Right lobe of liver (tissue), 6 donors: ENCODE results near the gene ZNF532. TPM values are rescaled to one million over a fixed set of nuclear protein-coding genes. Genes with fewer than 3 reads are reported as not detected.

Source experiments
- ATAC-seq, 4 donors: fragments of 200-7000 bp; cut with Tn5 transposase; one replicate each; pipeline ENCODE4 v1.9.1; 2020; ENCODE audit warnings: mild to moderate bottlenecking in 4 of 4, moderate library complexity in 4 of 4
- DNase-seq, 3 donors: peaks; one replicate each; pipeline ENCODE4 v3.0.0-alpha.2; 2020
- H3K27ac ChIP-seq, 3 donors: fragments of 200-600 bp; one replicate each; pipeline ENCODE4 v1.8.0; 2022
- H3K27me3 ChIP-seq, 2 donors: fragments of 200-600 bp; one replicate each; pipeline ENCODE4 v1.8.0; 2022
- H3K36me3 ChIP-seq, 4 donors: fragments of 200-600 bp; sonication (generic) in 1 of 4; one replicate each; pipeline versions ENCODE4 v1.5.1 to v1.8.0; 2017 to 2022; ENCODE audit warnings: control low read depth in 1 of 4
- H3K4me1 ChIP-seq, 4 donors: fragments of 200-600 bp; sonication (generic) in 1 of 4; one replicate each; pipeline versions ENCODE4 v1.5.1 to v1.8.0; 2017 to 2022; ENCODE audit warnings: control low read depth in 1 of 4
- H3K4me3 ChIP-seq, 3 donors: fragments of 200-600 bp; one replicate each; pipeline ENCODE4 v1.8.0; 2022
- H3K9me3 ChIP-seq, 4 donors: fragments of 200-600 bp; sonication (generic) in 1 of 4; one replicate each; pipeline versions ENCODE4 v1.5.1 to v1.8.0; 2017 to 2022; ENCODE audit warnings: control low read depth in 1 of 4
- POLR2A ChIP-seq: fragments of 450-650 bp; IDR thresholded peaks from one replicate; pipeline ENCODE4 v1.6.1; 2017; ENCODE audit warnings: antibody characterized with exemption, mild to moderate bottlenecking
- WGBS: methylation state at CpG from one replicate; pipeline ENCODE4 v1.1.6; 2018; ENCODE audit warnings: low coverage, low lambda C conversion rate; ENCODE audit not compliant: insufficient coverage; ENCODE audit errors: missing lambda C conversion rate; 5-methylcytosine and 5-hydroxymethylcytosine counted together
- intact Hi-C, 2 donors: fragments of 100-400 bp; cut with DNase I; formaldehyde crosslinking; loops; one replicate each; pipeline versions ENCODE4 v1.11.2 to v1.14.1; 2022
- small RNA-seq, 2 experiments: library from RNA; depleted of rRNA; stranded (forward); fragments of <200 nt; gene quantifications; one replicate each; pipeline ENCODE3, GENCODE V24; 2016
- total RNA-seq, 6 experiments: library from RNA; depleted of rRNA in 2 of 6; stranded (reverse); fragments of >200 nt in 2 of 6; fragmentation: NEBNext Ultra II Directional in 3 of 6; extraction: Animal tissue kit (Norgen Biotek cat#: 25700) in 3 of 6; gene quantifications; one replicate each; pipeline versions ENCODE4 v1.1.0 to v1.2.4, GENCODE V29; 2016 to 2023
- TF ChIP-seq, protein P1 (sequence below), 4 donors: fragments of 200-600 bp in 3 of 4; fragments of 450-650 bp in 1 of 4; IDR thresholded peaks; one replicate each; pipeline versions ENCODE4 v1.5.1 to v1.8.0; 2016 to 2022; ENCODE audit warnings: antibody characterized with exemption in 4 of 4, mild to moderate bottlenecking in 2 of 4
- donor health status: DM: no; HTN: yes; CAD: no.
- donor health status: DM: no; HTN: no; CAD: no.
- donor health status: DM: no; HTN: no; CAD: no.
- donor health status: DM: no; HTN: yes; CAD: no.
- donor health status: DM: no; HTN: yes; CAD: no.

The ZNF532 gene
- total RNA-seq, 6 experiments from 2014 or later, result 2.0 to 6.4 (median 3.2) TPM

DNA sequence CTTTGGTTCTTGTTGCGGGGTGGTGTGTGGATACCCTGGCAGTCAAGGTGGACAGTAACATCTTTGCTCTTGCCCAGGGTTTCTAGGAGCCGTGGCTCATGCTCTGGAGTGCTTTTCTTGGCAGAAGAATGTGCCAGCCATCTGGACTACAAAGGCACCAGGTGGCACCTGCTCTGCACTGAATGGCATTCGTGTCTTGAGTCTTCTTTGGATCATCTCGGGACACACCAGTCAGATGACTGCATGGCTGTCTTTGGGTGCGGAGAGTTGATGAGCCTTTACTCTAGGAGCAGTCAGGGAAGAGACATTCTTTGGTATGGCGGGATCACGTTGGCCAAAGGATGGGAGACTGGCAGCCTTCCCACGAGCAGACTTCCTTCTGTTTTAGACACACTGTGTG, 170.9 kb downstream of the ZNF532 start:
- Histone ChIP-seq H3K36me3 (no peaks in the 10 kb centered on the region), H3K4me3 (no peak overlapping the region), H3K27me3 (no peaks in the 10 kb centered on the region), H3K4me1 (no peaks in the 10 kb centered on the region), H3K9me3 (no peaks in the 10 kb centered on the region), H3K27ac (no peak overlapping the region)
- TF ChIP-seq, protein P1, sequence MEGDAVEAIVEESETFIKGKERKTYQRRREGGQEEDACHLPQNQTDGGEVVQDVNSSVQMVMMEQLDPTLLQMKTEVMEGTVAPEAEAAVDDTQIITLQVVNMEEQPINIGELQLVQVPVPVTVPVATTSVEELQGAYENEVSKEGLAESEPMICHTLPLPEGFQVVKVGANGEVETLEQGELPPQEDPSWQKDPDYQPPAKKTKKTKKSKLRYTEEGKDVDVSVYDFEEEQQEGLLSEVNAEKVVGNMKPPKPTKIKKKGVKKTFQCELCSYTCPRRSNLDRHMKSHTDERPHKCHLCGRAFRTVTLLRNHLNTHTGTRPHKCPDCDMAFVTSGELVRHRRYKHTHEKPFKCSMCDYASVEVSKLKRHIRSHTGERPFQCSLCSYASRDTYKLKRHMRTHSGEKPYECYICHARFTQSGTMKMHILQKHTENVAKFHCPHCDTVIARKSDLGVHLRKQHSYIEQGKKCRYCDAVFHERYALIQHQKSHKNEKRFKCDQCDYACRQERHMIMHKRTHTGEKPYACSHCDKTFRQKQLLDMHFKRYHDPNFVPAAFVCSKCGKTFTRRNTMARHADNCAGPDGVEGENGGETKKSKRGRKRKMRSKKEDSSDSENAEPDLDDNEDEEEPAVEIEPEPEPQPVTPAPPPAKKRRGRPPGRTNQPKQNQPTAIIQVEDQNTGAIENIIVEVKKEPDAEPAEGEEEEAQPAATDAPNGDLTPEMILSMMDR (IDR thresholded peaks at IDR 0.05), result no peak
- no peak for TF ChIP-seq POLR2A
- ATAC-seq, result no peak
- DNase-seq, result no peak
- intact Hi-C loops, result no loop called here
- WGBS, result 72% methylated on average over 3 of the region's 8 CpGs

Small RNA genes lying within 50 kb of the gene (small RNA-seq; reads per million reads assigned to genes)
- gene RF00096 (0 reads per million in 2 experiments), gene RNU2-69P (0 to 0.29 reads per million in 2 experiments)

Other genes with a start within 250 kb of the ZNF532 start
- 10 to 100 TPM in 3 of 6 experiments, 1 to 10 TPM in 2, under 1 TPM in 1; 0.66 to 27.9 (median 8.4) TPM for gene ALPK2, start 235.8 kb upstream of the ZNF532 start, total RNA-seq
- 10 to 100 TPM in 3 of 6 experiments, 1 to 10 TPM in 3; 9.2 to 16.0 (median 10.2) TPM for gene MALT1, start 193.4 kb upstream of the ZNF532 start, total RNA-seq